Activated CD8-positive, alpha-beta memory T cell treated with anti-CD3 and anti-CD28 coated beads, Interleukin-2, amount 50 U/mL, for 1 hour (primary cell): Measurements from ENCODE around the gene GIMAP2.
A peak's percentile ranks its signal among the peaks of the same experiment; 100 is the strongest.
"Not testable (repeated sequence)": the region's sequence is repeated elsewhere in the genome, so short reads cannot be mapped to it uniquely, and the experiment has no call there.

Experiments used
- DNase-seq: peaks from one replicate; pipeline ENCODE4 v3.0.0-alpha.2; 2020; ENCODE audit errors: extremely low read depth

The GIMAP2 gene

DNA sequence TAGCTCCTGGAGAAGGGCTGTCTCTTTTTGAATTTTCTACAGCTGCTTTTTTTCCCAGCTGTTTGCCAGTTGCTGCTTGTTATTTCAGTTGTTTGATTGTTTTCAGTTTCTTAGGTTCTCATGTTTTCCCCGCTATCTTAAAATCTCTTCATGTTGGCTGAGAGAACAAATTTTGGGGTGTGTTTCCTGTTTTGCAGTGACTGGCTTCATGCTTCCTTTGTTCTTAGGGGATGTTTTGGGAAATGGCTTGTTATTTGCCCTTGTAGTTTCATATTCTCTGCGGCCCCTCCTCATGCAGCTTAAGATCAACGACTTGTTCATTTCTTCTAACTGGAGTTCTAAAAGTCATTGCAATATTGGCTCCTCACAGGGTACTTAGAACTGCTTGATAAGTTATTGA lies 8.7 kb upstream of the GIMAP2 start:
- not testable (repeated sequence) for DNase-seq

DNA sequence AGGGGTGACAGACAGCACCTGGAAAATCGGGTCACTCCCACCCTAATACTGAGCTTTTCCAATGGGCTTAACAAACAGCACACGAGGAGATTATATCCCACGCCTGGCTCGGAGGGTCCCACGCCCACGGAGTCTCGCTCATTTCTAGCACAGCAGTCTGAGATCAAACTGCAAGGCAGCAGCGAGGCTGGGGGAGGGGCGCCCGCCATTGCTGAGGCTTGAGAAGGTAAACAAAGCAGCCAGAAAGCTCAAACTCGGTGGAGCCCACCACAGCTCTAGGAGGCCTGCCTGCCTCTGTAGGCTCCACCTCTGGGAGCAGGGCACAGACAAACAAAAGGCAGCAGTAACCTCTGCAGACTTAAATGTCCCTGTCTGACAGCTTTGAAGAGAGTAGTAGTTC lies 6.9 kb upstream of the GIMAP2 start:
- not testable (repeated sequence) for DNase-seq

DNA sequence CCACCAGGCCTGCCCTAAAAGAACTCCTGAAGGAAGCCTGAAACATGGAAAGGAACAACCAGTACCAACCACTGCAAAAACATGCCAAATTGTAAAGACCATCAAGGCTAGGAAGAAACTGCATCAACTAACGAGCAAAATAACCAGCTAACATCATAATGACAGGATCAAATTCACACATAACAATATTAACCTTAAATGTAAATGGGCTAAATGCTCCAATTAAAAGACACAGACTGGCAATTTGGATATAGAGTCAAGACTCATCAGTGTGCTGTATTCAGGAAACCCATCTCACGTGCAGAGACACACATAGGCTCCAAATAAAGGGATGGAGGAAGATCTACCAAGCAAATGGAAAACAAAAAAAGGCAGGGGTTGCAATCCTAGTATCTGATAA lies 5.1 kb upstream of the GIMAP2 start:
- DNase-seq, result not testable (repeated sequence)

DNA sequence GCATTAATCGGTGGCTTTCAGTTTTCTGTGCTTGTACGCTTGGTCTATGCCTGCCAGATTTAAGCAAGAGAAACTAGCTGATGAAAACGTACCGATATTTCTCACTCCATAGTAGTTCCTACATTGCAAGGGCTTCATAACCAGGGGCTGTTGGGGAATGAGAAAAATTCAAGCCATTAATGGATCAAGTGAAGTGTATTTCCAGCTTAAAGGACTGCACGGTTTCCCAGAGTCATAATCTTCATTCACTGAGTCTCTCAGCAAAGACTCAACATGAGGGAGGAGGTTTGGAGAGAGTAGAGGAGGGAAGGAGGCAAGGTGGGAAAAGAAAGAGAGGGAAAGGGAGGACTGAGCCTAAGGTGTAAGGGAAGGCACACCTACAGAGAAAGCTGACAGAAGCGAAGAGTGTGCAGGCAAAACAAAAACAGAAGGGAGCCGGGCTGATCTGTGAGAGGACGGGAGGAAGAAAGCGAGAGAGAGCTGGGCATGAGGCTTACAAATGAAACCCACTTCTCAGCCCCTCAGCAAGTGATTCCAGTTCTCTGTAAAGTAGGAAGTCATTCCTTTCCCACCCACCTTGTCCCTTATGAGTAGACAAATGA lies 625 bp downstream of the GIMAP2 start:
- no peak for DNase-seq

DNA sequence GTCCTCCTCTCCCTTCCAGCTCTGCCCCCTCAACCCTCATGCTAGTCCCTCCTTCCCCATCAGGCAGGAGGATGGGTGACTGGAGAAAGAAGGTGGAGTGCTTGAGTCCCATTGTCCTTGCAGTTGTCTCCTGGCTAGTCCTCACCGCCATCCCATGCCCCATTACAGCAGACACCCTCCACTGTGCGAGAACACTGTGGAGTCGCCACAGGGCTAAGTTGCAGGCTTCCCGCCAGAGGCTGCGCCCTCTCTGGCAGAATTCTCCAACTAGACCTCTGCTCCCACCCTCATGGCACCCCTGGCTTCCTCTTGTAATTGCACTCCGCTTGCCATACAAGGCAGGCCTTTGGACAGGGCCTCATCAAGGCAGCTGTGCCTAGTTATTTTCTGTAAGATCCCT lies 3.1 kb downstream of the GIMAP2 start:
- no peak for DNase-seq

DNA sequence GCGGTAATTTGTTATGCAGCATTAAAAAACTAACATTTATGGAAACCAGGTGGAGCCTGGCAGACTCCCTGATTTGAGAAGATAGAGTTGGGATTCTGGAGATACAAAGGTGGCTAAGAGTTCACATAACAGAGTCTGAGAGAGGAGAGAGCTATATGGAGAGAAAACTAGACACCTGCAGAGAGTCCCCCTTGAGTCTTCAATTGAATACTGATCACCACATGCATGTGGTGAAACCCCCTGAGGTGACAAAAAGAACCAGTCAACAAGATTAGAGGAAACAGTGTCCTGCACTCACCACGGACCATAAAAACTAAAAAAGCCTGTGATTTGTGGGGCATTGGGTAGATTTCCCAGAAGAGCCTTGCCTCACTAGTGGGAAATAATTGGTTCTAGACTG lies 10.1 kb downstream of the GIMAP2 start:
- DNase-seq, result no peak

DNA sequence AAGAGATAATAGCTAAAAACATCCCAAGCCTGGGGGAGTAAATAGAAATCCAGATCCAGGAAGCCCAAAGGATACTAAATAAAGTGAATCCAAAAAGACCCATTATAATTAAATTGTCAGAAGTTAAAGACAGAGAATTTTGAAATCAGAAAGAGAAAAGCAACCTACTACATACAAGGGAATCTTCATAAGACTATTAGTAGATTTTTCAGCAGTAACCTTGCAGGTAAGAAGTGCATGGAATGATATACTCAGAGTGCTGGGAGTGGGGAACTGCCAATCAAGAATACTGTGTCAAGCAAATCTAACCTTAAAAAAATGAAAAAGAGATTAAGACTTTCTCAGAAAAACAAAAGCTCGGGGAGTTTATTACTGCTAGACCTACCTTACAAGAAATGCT lies 17.7 kb downstream of the GIMAP2 start:
- no peak for DNase-seq

DNA sequence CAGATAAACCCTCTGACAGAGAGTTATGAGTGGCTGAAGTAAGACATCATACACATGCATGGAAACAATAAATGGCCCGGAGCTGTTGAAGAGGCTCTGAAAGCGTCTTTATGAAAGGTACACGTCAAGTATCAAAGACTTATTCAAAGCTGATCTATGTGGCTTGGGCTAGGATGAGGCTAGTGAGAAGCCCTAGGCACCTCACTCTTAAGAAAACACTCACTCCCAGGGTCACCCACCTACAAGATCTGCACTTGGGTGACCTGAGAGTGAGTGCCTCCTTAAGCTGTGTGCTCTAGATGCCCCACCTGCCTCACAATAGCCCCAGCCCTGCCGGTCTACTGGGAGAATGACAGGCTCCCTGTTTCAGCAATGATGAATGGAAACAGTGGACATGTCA lies 29.8 kb downstream of the GIMAP2 start:
- DNase-seq, result no peak

DNA sequence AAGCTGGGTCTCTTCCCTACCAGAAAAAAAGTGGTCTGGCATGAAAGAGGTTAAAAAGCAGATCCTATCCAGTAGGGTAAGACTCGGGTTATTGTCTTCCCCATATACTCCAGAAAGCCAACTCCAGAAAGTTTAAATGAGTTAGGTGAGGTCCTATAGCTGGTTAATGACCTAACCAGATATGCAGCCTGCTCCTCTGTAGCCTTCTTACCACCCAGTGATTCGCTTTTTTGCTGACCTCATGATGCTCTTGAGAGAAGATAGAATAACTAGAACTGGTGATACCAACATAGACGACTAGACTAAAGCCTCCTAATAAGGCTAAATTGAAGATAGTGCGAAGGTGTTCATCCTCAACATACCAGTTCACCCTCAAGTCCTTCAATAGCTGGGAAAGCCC lies 30.2 kb downstream of the GIMAP2 start:
- DNase-seq, result no peak

DNA sequence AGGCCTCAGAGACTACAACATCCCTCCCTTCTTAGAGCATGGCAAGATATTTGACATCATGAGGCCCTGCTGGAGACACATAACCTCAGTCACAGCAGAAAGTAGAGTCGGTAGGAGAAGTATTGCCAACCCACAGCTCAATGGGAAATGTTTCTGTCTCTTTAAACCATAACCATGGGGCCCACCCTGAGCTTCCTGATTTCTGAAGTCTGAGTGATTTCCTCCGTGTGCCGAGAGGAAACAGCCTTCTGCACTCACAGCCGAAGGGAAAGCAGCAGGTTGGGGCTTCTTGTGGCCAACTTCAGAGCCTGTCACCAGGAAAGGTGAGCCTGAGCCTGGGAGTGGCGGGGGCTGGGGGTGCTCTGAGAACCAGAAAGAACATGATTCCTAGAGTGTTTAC lies 30.9 kb downstream of the GIMAP2 start, which contains the start of gene GIMAP1:
Gene GIMAP1, plus strand, starts transcription at position 246 of the 400 bp plus-strand sequence. CDS start 2,435 bp downstream, outside the sequence.
- DNase-seq, result peak; percentile 56

DNA sequence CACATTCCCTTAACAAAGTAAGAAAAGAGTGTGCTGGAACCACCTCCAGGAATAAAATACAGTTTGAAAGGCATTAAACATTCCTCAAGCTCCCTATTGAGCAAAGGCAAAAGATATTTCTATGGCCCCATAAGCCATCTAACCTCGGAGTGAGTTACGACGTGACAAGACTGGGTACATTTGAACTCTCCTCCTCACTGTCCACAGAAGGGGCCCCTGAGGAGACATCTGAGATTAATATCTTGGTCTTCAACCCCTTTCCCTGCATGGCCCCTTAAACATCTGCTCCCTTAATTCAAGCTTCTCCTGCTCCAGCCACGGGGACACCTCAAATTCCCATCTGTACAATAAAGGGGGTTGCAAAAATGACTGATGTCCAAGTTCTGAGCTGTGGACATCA lies 31.4 kb downstream of the GIMAP2 start:
- no peak for DNase-seq

DNA sequence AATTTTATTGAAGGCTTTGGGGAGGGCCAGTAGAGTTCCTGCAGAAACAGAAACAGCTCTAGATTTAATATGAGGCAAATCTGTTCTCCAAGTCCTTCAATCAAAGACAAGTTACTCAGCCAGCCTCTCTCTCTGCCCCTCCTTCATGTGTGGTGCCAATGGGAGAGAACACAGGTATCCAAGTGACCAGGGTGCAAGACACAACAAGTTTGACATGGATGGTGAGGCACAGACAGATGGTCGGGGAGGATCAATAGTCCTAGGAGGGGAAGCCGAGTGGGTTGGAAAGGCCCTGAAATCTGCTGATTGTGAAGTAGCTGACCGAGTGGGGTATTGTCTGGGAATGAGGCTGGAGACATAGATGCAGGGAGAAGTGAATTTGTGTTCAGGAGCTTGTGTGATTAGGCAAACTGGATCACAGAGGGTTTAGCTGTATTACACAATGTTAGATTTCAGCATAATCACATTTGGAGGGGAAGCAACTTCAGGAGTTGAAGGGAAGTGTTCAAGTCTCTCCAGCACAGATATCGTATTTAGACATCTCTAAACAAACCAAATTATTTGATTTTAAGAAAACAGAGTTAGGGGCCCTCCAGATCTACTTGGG lies 32.4 kb downstream of the GIMAP2 start:
- no peak for DNase-seq

DNA sequence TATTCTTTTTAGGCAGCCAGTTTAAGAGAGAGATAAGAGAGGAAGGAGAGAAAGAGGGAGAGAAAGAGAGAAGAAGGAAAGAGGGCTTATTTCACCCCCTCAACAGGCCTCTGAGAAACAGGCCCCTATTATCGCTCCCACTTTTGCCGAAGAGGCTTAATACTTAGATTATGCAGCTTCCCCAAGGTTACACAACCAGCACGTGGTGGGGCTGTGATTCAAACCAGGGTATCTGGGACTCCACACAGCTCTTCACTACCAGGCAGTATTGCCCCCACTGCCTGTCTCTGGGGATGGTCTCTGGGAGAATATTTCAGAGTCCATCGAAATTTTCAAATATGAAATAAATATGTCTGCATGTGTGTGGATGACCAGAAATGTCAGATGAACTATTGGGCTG lies 33.9 kb downstream of the GIMAP2 start:
- DNase-seq, result no peak

DNA sequence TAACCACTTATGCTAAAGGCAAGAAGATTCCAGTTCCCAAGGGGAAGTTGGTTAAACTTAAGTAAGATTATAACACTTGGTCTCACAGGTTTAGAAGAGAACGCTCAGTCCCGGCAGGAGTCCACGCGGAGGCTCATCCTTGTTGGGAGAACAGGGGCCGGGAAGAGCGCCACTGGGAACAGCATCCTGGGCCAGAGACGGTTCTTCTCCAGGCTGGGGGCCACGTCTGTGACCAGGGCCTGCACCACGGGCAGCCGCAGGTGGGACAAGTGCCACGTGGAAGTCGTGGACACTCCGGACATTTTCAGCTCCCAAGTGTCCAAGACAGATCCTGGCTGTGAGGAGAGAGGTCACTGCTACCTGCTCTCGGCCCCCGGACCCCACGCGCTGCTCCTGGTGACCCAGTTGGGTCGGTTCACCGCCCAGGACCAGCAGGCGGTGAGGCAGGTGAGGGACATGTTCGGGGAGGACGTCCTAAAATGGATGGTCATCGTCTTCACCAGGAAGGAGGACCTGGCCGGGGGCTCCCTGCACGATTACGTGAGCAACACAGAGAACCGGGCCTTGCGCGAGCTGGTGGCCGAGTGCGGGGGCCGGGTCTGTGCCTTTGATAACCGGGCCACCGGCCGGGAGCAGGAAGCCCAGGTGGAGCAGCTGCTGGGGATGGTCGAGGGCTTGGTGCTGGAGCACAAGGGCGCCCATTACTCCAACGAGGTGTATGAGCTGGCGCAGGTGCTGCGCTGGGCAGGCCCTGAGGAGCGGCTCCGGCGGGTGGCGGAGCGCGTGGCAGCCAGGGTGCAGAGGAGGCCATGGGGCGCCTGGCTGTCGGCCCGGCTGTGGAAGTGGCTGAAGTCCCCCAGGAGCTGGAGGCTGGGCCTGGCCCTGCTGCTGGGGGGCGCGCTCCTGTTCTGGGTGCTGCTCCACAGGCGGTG lies 34.7 kb downstream of the GIMAP2 start:
- no peak for DNase-seq

DNA sequence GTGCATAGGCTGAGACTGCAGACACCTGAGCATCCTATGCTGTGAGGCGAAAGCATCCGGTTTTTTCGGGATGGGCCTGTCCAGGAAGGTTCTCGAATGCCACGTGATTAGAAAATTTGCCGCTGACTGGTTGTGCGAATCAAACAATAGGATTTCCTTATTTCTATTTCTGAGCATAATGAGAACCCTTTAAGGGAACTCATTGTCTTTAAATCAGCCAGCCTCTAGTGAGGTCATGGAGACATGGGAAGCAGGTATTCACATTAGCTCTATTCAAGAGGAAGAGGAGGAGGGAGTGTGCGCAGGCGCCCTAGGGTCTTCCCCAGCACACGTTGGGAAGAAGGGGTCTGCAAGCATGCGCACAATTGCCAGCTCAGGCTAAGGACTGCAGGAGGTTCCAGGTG lies 36.5 kb downstream of the GIMAP2 start:
- DNase-seq, result no peak

DNA sequence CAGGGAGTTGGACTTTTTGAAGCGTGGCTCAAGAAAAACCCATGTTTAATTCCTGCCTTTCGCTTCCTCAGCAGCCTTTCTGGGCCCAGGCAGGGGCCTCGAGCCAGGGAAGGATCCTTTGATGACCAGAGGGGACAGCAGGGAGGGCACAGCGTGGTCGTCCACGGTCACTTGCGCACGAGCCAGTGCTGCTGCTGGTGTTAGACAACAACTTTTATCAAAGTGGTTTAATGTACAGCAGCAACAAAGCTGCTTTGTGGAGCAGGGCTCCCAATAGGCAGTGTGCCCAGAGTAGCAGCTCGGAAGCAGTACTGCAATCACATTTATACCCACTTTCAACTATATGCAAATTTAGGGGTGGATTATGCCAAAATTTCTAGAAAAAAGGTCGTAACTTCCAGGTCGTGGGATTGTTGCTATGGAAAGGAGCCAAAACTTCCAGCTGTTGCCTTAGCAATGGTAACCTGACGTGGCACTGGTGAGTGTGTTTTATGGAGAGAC lies 37.0 kb downstream of the GIMAP2 start:
- no peak for DNase-seq

DNA sequence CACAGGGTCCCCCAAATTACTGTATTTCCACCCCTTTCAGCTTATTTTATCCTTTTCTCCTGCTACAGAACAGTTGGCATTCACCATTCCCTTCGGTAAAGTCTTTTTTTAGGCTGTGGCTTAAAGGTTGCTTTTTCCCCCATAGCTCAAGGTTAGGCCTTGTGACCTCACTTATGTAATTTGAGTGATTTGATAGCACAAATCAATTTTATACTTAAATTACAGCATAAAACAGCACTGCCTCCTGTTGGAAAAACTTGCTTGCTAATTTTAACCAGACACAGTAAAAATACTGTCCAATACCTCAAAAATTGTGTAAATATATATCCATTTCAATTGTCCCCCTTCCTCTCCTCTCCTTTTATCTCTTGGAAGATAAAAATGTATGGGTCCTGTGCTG lies 38.0 kb downstream of the GIMAP2 start:
- no peak for DNase-seq

DNA sequence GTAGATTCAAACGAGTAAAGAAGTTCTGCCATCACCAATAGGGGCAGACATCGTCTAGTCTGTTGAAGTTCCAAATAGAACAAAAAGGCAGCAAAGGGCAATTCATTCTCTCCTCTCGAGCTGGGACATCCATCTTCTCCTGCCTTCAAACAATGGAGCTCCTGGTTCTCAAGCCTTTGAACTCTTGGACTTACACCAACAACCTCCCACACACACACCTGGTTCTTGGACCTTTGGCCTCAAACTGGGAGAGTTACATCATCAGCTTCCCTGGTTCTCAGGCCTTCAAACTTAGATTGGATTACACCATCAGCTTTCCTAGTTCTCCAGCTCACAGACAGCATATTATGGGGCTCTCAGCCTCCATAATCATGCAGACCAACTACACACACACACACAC lies 41.9 kb downstream of the GIMAP2 start:
- no peak for DNase-seq

DNA sequence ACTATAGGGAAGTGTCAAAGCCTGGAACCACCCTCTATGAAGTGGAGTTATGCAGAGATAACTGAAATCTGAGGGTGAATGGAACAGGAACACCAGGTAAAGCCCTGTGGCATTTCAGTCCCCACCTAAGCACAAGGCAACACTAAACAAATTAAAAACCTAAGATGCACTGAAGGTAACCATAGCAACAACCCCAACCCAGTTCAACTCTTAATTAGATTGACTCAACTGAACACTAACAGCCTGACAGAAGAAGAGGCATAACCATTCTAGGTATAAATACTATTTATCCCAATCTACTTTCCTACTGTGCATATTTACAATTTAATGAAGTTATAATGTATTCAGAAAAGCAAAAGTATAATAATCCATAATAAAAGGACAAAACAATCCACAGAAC lies 42.5 kb downstream of the GIMAP2 start:
- DNase-seq, result no peak

DNA sequence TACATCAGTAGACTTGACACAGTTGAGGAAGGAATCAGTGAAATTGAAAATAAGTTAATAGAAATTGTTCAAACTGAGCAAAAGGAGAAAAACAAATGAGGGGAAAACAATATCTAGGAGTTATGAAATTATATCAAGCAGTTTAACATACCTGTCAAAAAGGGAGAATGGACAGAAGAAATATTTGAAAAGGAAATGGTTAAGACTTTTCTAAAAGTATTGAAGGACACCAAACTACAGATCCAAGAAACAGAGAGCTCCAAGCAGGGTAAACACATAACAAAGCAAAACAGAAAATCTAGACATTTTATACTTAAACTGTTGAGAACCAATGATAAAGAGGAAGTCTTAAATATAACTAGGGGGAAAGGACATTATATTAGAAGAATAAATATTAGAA lies 43.1 kb downstream of the GIMAP2 start:
- DNase-seq, result no peak

DNA sequence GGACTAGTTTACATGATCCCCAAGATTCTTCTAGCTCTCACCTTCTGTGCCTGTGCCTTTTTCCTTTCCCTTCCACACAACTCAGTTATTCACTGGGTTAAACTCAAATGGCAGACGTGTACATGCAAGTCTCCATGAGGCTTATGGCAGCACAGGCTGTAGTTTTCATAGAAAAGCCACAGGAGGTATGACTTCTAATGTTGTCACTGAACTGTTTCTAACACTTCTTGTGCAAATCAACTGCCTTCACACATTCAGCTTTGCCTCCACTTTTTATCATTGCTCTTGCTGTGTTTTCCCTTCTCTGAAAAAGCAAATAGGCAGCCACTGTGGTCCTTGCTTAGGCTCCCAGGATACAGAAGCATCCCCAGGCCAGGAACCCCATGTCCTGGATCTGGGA lies 46.4 kb downstream of the GIMAP2 start:
- DNase-seq, result no peak

DNA sequence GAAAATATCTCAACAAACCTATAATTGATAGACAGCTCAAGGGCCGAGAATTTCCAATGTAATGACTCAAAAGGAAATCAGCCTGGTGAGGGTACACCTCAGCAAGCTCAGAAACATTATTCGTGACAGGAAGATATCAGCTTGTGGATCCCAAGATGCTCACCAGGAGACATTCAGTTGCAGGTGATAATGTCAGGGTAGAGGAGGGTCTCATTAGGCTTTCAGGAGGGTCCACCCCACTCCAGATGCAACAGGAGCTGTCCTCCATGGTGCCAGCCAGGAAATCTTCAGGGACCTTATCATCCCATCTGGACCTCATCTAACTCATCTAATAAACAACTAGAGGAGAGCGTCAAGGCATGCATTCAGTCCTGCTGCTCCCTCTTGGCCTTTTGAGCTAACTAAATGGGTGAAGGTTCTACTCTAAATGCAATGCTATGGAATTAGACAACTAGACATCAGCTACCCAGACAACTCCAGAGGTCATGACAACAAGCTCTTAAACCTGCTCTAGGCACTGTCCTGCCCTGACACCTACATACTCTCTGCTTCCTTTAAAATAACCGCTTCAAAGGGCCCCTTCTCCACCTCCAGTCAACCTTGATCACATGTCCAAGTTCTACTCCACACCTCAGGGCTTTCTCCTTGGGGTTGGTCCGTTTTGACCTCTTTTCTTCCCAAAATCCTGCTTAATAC lies 47.4 kb downstream of the GIMAP2 start:
- DNase-seq, result no peak
